Measurements from ENCODE around the gene KSR1. TPM values are rescaled to one million over a fixed set of nuclear protein-coding genes. Genes with fewer than 3 reads are reported as not detected.

The KSR1 gene
- total and polyA plus RNA-seq, 2 of the 8 experiments (the other 6 are each of a cell fraction or from before 2014, with no cell fraction given) = 14.1 to 34.7 TPM

- Histone ChIP-seq H3K9ac (replicated peaks in 1 of 4; ENCODE audit: extremely low read depth in 1 of 4, low read depth in 3 of 4, low read length in 3 of 4) (no peak overlapping the region), H2BK5ac (ENCODE audit: low read depth, low read length) (no peak overlapping the region), H3K79me1 (ENCODE audit: low read depth, low read length) (no peaks in the 10 kb centered on the region), H3K27ac (ENCODE audit: low read depth, low read length) (no peak overlapping the region), H3K4me1 (replicated peaks in 1 of 4; ENCODE audit: control insufficient read depth in 3 of 4, insufficient read depth in 4 of 4, low read length in 3 of 4) (no peaks in the 10 kb centered on the region; a peak in 1 of 7 replicates), H4K20me1 (replicated peaks in 1 of 2; ENCODE audit: control insufficient read depth in 1 of 2, insufficient read depth in 2 of 2, low read length in 2 of 2) (no peaks in the 10 kb centered on the region), H3K4me2 (ENCODE audit: insufficient read depth in 1 of 2, low read depth in 2 of 2, low read length in 2 of 2) (no peak overlapping the region), H3K36me3 (ENCODE audit: control insufficient read depth in 2 of 4, insufficient read depth in 4 of 4, low read length in 3 of 4) (no peaks in the 10 kb centered on the region), H2BK15ac (ENCODE audit: low read length) (no peak overlapping the region), H3K23me2 (ENCODE audit: low read depth, low read length) (no peaks in the 10 kb centered on the region), H3K18ac (ENCODE audit: extremely low read depth, low read length) (no peak overlapping the region), H2AK5ac (ENCODE audit: low read depth, low read length) (no peak overlapping the region), H4K8ac (ENCODE audit: extremely low read depth, insufficient read depth, low read length) (no peak overlapping the region), H4K91ac (replicated peaks; ENCODE audit: insufficient read length, low read length) (no peak overlapping the region), H2BK12ac (ENCODE audit: low read depth, low read length) (no peak overlapping the region), H3K27me3 (replicated peaks in 1 of 4; ENCODE audit: control insufficient read depth in 3 of 4, extremely low read depth in 1 of 4, insufficient read depth in 3 of 4, low read length in 3 of 4) (no peaks in the 10 kb centered on the region), H3K9me3 (ENCODE audit: insufficient read depth in 2 of 2, low read depth in 1 of 2, low read length in 1 of 2) (no peaks in the 10 kb centered on the region), H3K79me2 (ENCODE audit: control insufficient read depth in 1 of 2, insufficient read depth in 2 of 2, low read length in 2 of 2) (no peaks in the 10 kb centered on the region), H2BK20ac (ENCODE audit: low read length) (no peak overlapping the region), H3K4ac (replicated peaks; ENCODE audit: insufficient read length, low read depth, low read length) (no peak overlapping the region), H3K23ac (ENCODE audit: insufficient read length) (no peak overlapping the region), H3K56ac (replicated peaks; ENCODE audit: insufficient read length, low read depth, low read length) (no peak overlapping the region), H2BK120ac (replicated peaks; ENCODE audit: low read depth, low read length) (no peak overlapping the region), H3K14ac (ENCODE audit: insufficient read length) (no peak overlapping the region), H4K5ac (ENCODE audit: insufficient read length, low read depth, low read length) (no peak overlapping the region), H2AFZ (ENCODE audit: low read length) (no peak overlapping the region; the same call in 1 of the 2 replicates), H3K4me3 (ENCODE audit: extremely low read depth in 1 of 4, insufficient read depth in 2 of 4, low read depth in 3 of 4, low read length in 4 of 4) (no peak overlapping the region)
- WGBS, 2 experiments (ENCODE audit: extremely low coverage in 1 of 2, insufficient coverage in 1 of 2, insufficient read length in 1 of 2, insufficient replicate concordance in 2 of 2, low coverage in 1 of 2, low lambda C conversion rate in 2 of 2, missing lambda C conversion rate in 1 of 2) = 88% methylated on average over 6 of the region's 6 CpGs; no CpG with 5 or more reads in 1 of the 2 experiments
- CTCF ChIA-PET (ENCODE audit: partially characterized antibody) = interaction anchor here (0.8 to 2.8 kb wide), 5 partner anchors 33 to 187 kb away, joined by 3 to 15 read pairs (median 5); no protein-coding TSS in a partner anchor
- no peak for DNase-seq (ENCODE audit: low read depth in 1 of 2, low spot score in 2 of 2)
- FAIRE-seq = no peak
- POLR2A ChIA-PET (ENCODE audit: partially characterized antibody) = no interaction called here
- TF ChIP-seq POLR2AphosphoS5 (IDR thresholded peaks at IDR 0.05; ENCODE audit: low read depth, low read length) (no peak), SRF (IDR thresholded peaks at IDR 0.05; ENCODE audit: low read depth, low read length) (no peak), KDM5A (IDR thresholded peaks at IDR 0.05; ENCODE audit: low read length) (no peak), GABPA (IDR thresholded peaks at IDR 0.05; ENCODE audit: borderline replicate concordance, insufficient read depth, low read length) (no peak), RFX5 (IDR thresholded peaks at IDR 0.05; ENCODE audit: borderline replicate concordance, low read depth, low read length) (no peak), RXRA (IDR thresholded peaks at IDR 0.05; ENCODE audit: insufficient read depth, low read depth, low read length) (no peak)
Measured at GRCh38 chr17:27415120-27415795, 41.0 kb upstream of the KSR1 start.

Data from H1 (cell line).